ENCODE results near the gene FBXL7. TPM values are rescaled to one million over a fixed set of nuclear protein-coding genes. Genes with fewer than 3 reads are reported as not detected.

Gene FBXL7
- total RNA-seq, 1 experiment from 2014 or later, result not detected

GRCh38 chr5:15898641-15899040 is 398.7 kb downstream of the FBXL7 start:
- POLR2A ChIA-PET, result no interaction called here
- no peak for TF ChIP-seq TCF7L2 (IDR thresholded peaks at IDR 0.05; ENCODE audit: low read depth, low read length)
- TF ChIP-seq CTCF (IDR thresholded peaks at IDR 0.05), result no peak
- no peak for TF ChIP-seq SIN3A (IDR thresholded peaks at IDR 0.05; ENCODE audit: borderline replicate concordance, insufficient read depth, low read depth, low read length)
- no peak for TF ChIP-seq REST (IDR thresholded peaks at IDR 0.05; ENCODE audit: insufficient read depth in 1 of 2, low read depth in 2 of 2, low read length in 1 of 2)
- no peak for TF ChIP-seq POLR2AphosphoS5 (IDR thresholded peaks at IDR 0.05; ENCODE audit: low read depth, low read length)
- no peaks in the 10 kb centered on the region for H3K4me1 ChIP-seq (ENCODE audit: control insufficient read depth, insufficient read depth, low read length)
- DNase-seq (ENCODE audit: low read depth, low spot score), result no peak
- H3K4me3 ChIP-seq (ENCODE audit: low read depth in 2 of 2, low read length in 2 of 2), result no peak overlapping the region
- BruUV-seq (replicated peaks), result no TSS peak
- no peak for ATAC-seq
- CTCF ChIA-PET, result no interaction called here
- H3K27ac ChIP-seq (ENCODE audit: low read length), result no peak overlapping the region
- intact Hi-C loops (cut with micrococcal nuclease; ENCODE audit: unreplicated experiment), result no loop called here
- no peaks in the 10 kb centered on the region for H3K9me3 ChIP-seq (ENCODE audit: control insufficient read depth, insufficient read depth, low read depth, low read length)
- H3K27me3 ChIP-seq (ENCODE audit: control insufficient read depth, insufficient read depth, low read length), result no peaks in the 10 kb centered on the region
- in situ Hi-C loops (cut with HindIII; ENCODE audit: low pct_unique_long_range_greater_than_20kb, low sequenced_read_pairs), result no loop called here
- H3K36me3 ChIP-seq (ENCODE audit: control insufficient read depth, insufficient read depth, low read length), result no peaks in the 10 kb centered on the region

- Histone ChIP-seq H3K9me3 (ENCODE audit: control insufficient read depth, insufficient read depth, low read depth, low read length) (no peaks in the 10 kb centered on the region), H3K27ac (ENCODE audit: low read length) (no peak overlapping the region), H3K36me3 (ENCODE audit: control insufficient read depth, insufficient read depth, low read length) (no peaks in the 10 kb centered on the region), H3K4me1 (ENCODE audit: control insufficient read depth, insufficient read depth, low read length) (no peaks in the 10 kb centered on the region), H3K4me3 (ENCODE audit: low read depth in 2 of 2, low read length in 2 of 2) (no peak overlapping the region), H3K27me3 (ENCODE audit: control insufficient read depth, insufficient read depth, low read length) (no peaks in the 10 kb centered on the region)
- DNase-seq (ENCODE audit: low read depth, low spot score) (no peak), ATAC-seq (no peak)
- CTCF ChIA-PET, result no interaction called here
- intact Hi-C loops (cut with micrococcal nuclease; ENCODE audit: unreplicated experiment) (no loop called here), in situ Hi-C loops (cut with HindIII; ENCODE audit: low pct_unique_long_range_greater_than_20kb, low sequenced_read_pairs) (no loop called here)
- TF ChIP-seq SIN3A (IDR thresholded peaks at IDR 0.05; ENCODE audit: borderline replicate concordance, insufficient read depth, low read depth, low read length), result no peak
- no peak for TF ChIP-seq POLR2AphosphoS5 (IDR thresholded peaks at IDR 0.05; ENCODE audit: low read depth, low read length)
- no peak for TF ChIP-seq TCF7L2 (IDR thresholded peaks at IDR 0.05; ENCODE audit: low read depth, low read length)
- no peak for TF ChIP-seq CTCF (IDR thresholded peaks at IDR 0.05)
- no peak for TF ChIP-seq REST (IDR thresholded peaks at IDR 0.05; ENCODE audit: insufficient read depth in 1 of 2, low read depth in 2 of 2, low read length in 1 of 2)
- no TSS peak for BruUV-seq (replicated peaks)
- POLR2A ChIA-PET, result no interaction called here
Observed at GRCh38 chr5:15899481-15899880, 399.5 kb downstream of the FBXL7 start.

Measured in Panc1 (cell line).